HepG2 (cell line): ENCODE results near the gene SRCAP. TPM values are rescaled to one million over a fixed set of nuclear protein-coding genes. Genes with fewer than 3 reads are reported as not detected.

Source experiments
- EP300 ChIP-seq, 3 experiments: sonication (generic) in 1 of 3; formaldehyde crosslinking in 1 of 3; IDR thresholded peaks; 2 replicates each; pipeline versions ENCODE4 v1.5.1 to v1.6.1; 2011 to 2020; ENCODE audit warnings: low read depth in 2 of 3, low read length in 2 of 3, borderline replicate concordance in 1 of 3, improper control_type of control experiment in 1 of 3, mild to moderate bottlenecking in 1 of 3, missing genetic modification reagents in 1 of 3, moderate library complexity in 1 of 3
- JUND ChIP-seq: sonication (generic); formaldehyde crosslinking; IDR thresholded peaks from 2 replicates; pipeline ENCODE4 v1.8.0; 2022; ENCODE audit warnings: mild to moderate bottlenecking, missing genetic modification reagents
- KMT2A ChIP-seq: sonication (generic); formaldehyde crosslinking; IDR thresholded peaks from 2 replicates; pipeline ENCODE4 v1.4.0; 2020; ENCODE audit warnings: missing genetic modification reagents
- MAFF ChIP-seq: IDR thresholded peaks from 2 replicates; pipeline ENCODE4 v1.6.1; 2011; ENCODE audit warnings: low read depth, low read length, improper control_type of control experiment
- RERE ChIP-seq: IDR thresholded peaks from 2 replicates; pipeline ENCODE4 v1.6.1; 2016; ENCODE audit warnings: low read depth, missing genetic modification reagents, missing compliant biosample characterization
- SCMH1 ChIP-seq: sonication (generic); formaldehyde crosslinking; IDR thresholded peaks from 2 replicates; pipeline ENCODE4 v1.9.0; 2021; ENCODE audit warnings: missing genetic modification reagents, mild to moderate bottlenecking, borderline replicate concordance
- SMARCE1 ChIP-seq: fragments of 450-650 bp; IDR thresholded peaks from 2 replicates; pipeline ENCODE4 v1.6.1; 2017; ENCODE audit warnings: borderline replicate concordance
- TARDBP ChIP-seq: sonication (generic); formaldehyde crosslinking; IDR thresholded peaks from 2 replicates; pipeline ENCODE4 v1.8.0; 2022; ENCODE audit warnings: mild to moderate bottlenecking, missing genetic modification reagents
- THAP9 ChIP-seq: sonication (generic); formaldehyde crosslinking; IDR thresholded peaks from 2 replicates; pipeline ENCODE4; 2020; ENCODE audit warnings: missing genetic modification reagents, mild to moderate bottlenecking, borderline replicate concordance
- ZNF367 ChIP-seq: sonication (generic); formaldehyde crosslinking; IDR thresholded peaks from 2 replicates; pipeline ENCODE4 v1.4.0; 2020; ENCODE audit warnings: missing genetic modification reagents, borderline replicate concordance
- ZNF501 ChIP-seq: sonication (generic); formaldehyde crosslinking; IDR thresholded peaks from 2 replicates; pipeline ENCODE4 v1.5.1; 2020; ENCODE audit warnings: mild to moderate bottlenecking, moderate library complexity, missing genetic modification reagents
- ZNF562 ChIP-seq: sonication (generic); formaldehyde crosslinking; IDR thresholded peaks from 2 replicates; pipeline ENCODE4 v1.8.0; 2022; ENCODE audit warnings: missing genetic modification reagents, borderline replicate concordance
- ZNF772 ChIP-seq: sonication (generic); formaldehyde crosslinking; IDR thresholded peaks from 2 replicates; pipeline ENCODE4 v1.5.0; 2020; ENCODE audit warnings: mild to moderate bottlenecking, missing genetic modification reagents
- polyA plus RNA-seq, 8 experiments: library from polyadenylated mRNA; depleted of rRNA in 3 of 8; stranded (reverse) in 7 of 8; unstranded in 1 of 8; fragments of >200 nt; fragmentation: Illumina TruSeq in 4 of 8; extraction: Trizol in 4 of 8; gene quantifications; 2 replicates each; pipeline versions ENCODE4 v1.2.1 to v1.2.3, GENCODE V29; 2011 to 2016; ENCODE audit warnings: low read depth in 4 of 8, missing spikeins in 1 of 8, mixed read lengths in 1 of 8; ENCODE audit not compliant: insufficient read depth in 1 of 8
- total RNA-seq, 5 experiments: library from RNA; depleted of rRNA; stranded (reverse); fragments of >200 nt; fragmentation: Illumina TruSeq; extraction: Trizol; gene quantifications; 2 replicates each; pipeline ENCODE4 v1.2.3, GENCODE V29; 2016; ENCODE audit warnings: low read depth in 1 of 5
- TF ChIP-seq, protein P1 (sequence below): sonication (generic); formaldehyde crosslinking; IDR thresholded peaks from 2 replicates; pipeline ENCODE4 v1.4.0; 2020; ENCODE audit warnings: mild to moderate bottlenecking, missing genetic modification reagents
- TF ChIP-seq, protein P2 (sequence below): sonication (generic); formaldehyde crosslinking; IDR thresholded peaks from 2 replicates; pipeline ENCODE4 v1.5.1; 2020; ENCODE audit warnings: missing genetic modification reagents, mild to moderate bottlenecking, borderline replicate concordance

The SRCAP gene
- total and polyA plus RNA-seq, 2 of the 13 experiments (the other 11 are each of a cell fraction or from before 2014, with no cell fraction given), result 4.9 to 9.0 TPM

DNA sequence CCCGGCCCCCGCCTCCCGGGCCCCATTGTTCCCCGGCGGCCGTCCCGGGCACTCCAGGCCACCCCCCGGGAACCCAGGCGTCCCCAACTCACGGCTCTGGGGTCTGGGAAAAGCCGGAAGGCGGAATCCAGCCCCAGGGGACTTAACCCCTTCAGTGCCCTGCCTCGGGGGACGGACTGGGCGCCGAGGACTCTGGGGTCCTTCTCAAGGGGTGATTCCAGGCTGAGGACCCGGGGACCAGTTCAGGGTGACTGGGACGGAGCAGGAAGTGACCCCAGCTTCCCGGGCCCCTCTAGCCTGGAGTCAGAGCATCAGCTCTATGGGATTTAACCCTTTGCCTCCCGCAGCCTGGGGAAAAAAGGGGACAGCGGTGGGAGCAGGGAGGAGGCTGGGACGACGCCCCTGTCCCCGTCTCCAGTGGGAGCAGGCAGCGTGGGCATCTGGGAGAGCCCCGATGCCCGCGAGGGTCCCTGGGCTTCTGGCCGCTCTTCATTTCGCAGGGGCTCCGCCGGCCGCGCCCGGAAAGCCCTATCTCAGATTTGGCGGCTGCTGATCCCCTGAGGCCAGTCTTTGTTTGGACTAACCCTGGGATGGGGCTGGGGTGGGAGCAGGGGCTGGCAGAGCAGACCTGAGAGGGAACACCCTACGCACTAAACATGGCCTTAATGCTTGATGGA is 88.1 kb downstream of the SRCAP start, which contains the start of gene ZNF629 (continued):
- TF ChIP-seq, protein P1, sequence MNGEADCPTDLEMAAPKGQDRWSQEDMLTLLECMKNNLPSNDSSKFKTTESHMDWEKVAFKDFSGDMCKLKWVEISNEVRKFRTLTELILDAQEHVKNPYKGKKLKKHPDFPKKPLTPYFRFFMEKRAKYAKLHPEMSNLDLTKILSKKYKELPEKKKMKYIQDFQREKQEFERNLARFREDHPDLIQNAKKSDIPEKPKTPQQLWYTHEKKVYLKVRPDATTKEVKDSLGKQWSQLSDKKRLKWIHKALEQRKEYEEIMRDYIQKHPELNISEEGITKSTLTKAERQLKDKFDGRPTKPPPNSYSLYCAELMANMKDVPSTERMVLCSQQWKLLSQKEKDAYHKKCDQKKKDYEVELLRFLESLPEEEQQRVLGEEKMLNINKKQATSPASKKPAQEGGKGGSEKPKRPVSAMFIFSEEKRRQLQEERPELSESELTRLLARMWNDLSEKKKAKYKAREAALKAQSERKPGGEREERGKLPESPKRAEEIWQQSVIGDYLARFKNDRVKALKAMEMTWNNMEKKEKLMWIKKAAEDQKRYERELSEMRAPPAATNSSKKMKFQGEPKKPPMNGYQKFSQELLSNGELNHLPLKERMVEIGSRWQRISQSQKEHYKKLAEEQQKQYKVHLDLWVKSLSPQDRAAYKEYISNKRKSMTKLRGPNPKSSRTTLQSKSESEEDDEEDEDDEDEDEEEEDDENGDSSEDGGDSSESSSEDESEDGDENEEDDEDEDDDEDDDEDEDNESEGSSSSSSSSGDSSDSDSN (CRISPR knock-in tag), result peak; percentile 82
- TF ChIP-seq, protein P2, sequence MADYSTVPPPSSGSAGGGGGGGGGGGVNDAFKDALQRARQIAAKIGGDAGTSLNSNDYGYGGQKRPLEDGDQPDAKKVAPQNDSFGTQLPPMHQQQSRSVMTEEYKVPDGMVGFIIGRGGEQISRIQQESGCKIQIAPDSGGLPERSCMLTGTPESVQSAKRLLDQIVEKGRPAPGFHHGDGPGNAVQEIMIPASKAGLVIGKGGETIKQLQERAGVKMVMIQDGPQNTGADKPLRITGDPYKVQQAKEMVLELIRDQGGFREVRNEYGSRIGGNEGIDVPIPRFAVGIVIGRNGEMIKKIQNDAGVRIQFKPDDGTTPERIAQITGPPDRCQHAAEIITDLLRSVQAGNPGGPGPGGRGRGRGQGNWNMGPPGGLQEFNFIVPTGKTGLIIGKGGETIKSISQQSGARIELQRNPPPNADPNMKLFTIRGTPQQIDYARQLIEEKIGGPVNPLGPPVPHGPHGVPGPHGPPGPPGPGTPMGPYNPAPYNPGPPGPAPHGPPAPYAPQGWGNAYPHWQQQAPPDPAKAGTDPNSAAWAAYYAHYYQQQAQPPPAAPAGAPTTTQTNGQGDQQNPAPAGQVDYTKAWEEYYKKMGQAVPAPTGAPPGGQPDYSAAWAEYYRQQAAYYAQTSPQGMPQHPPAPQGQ (CRISPR knock-in tag), result no peak
- TF ChIP-seq TARDBP, result peak; percentile 80
- TF ChIP-seq THAP9 (CRISPR knock-in tag), result peak; percentile 77; the same call in 1 of the 2 replicates
- peak in 1 of 2 experiments; percentile 46; a peak in 2 of 4 replicates for TF ChIP-seq EP300 (IDR thresholded peaks at IDR 0.05; ENCODE audit: low read depth in 2 of 2, low read length in 2 of 2)
- TF ChIP-seq EP300 (CRISPR knock-in tag; IDR thresholded peaks at IDR 0.05; ENCODE audit: borderline replicate concordance), result no peak; the same call in 1 of the 2 replicates
- TF ChIP-seq ZNF772 (CRISPR knock-in tag), result peak; percentile 89
- no peak for TF ChIP-seq ZNF562 (CRISPR knock-in tag)
- TF ChIP-seq KMT2A, result peak; percentile 58; the same call in 1 of the 2 replicates
- no peak for TF ChIP-seq ZNF367 (CRISPR knock-in tag)
- peak; percentile 64; the same call in 1 of the 2 replicates for TF ChIP-seq JUND (CRISPR knock-in tag)
- no peak for TF ChIP-seq SMARCE1
- peak; percentile 65; the same call in 1 of the 2 replicates for TF ChIP-seq ZNF501
- no peak for TF ChIP-seq SCMH1 (CRISPR knock-in tag)
- TF ChIP-seq MAFF, result no peak
- TF ChIP-seq RERE (CRISPR knock-in tag), result 0 out of 2 replicates have a peak, but pooled peaks have one; percentile 21
